NCI-H2029 treated with DMSO at 0.1 percent for 48 hours (cell line): Measurements from ENCODE around the gene ENPP3.

Experiments used
- DNase-seq: peaks from one replicate; lab custom pipeline; 2025; lab: John Stamatoyannopoulos, UW

The ENPP3 gene

GRCh38 chr6:131642987-131643611, 6.0 kb downstream of the ENPP3 start:
- DNase-seq = no peak

GRCh38 chr6:131643855-131644460, 6.9 kb downstream of the ENPP3 start:
- DNase-seq = no peak

GRCh38 chr6:131644921-131645320, 7.8 kb downstream of the ENPP3 start:
- DNase-seq = no peak

GRCh38 chr6:131645846-131646245, 8.7 kb downstream of the ENPP3 start:
- no peak for DNase-seq

GRCh38 chr6:131646249-131646670, 9.2 kb downstream of the ENPP3 start:
- no peak for DNase-seq

- DNase-seq = peak; percentile 21
Measured at GRCh38 chr6:131651782-131652181, 14.7 kb downstream of the ENPP3 start.

GRCh38 chr6:131652472-131652871, 15.4 kb downstream of the ENPP3 start:
- peak; percentile 6 for DNase-seq

GRCh38 chr6:131654326-131654725, 17.2 kb downstream of the ENPP3 start:
- no peak for DNase-seq

- no peak for DNase-seq
Measured at GRCh38 chr6:131655387-131655786, 18.3 kb downstream of the ENPP3 start.

- DNase-seq = no peak
Measured at GRCh38 chr6:131655951-131656350, 18.8 kb downstream of the ENPP3 start.

- DNase-seq = no peak
Measured at GRCh38 chr6:131656667-131657066, 19.6 kb downstream of the ENPP3 start.

- DNase-seq = no peak
Measured at GRCh38 chr6:131657222-131657621, 20.1 kb downstream of the ENPP3 start.

GRCh38 chr6:131657630-131658111, 20.6 kb downstream of the ENPP3 start:
- DNase-seq = no peak

GRCh38 chr6:131658287-131658686, 21.2 kb downstream of the ENPP3 start:
- DNase-seq = no peak

- DNase-seq = no peak
Measured at GRCh38 chr6:131660195-131660594, 23.1 kb downstream of the ENPP3 start.

- no peak for DNase-seq
Measured at GRCh38 chr6:131663578-131664165, 26.6 kb downstream of the ENPP3 start.

- DNase-seq = no peak
Measured at GRCh38 chr6:131669891-131670290, 32.8 kb downstream of the ENPP3 start.

- DNase-seq = no peak
Measured at GRCh38 chr6:131673184-131673583, 36.1 kb downstream of the ENPP3 start.

GRCh38 chr6:131678442-131678841, 41.3 kb downstream of the ENPP3 start:
- DNase-seq = no peak

- no peak for DNase-seq
Measured at GRCh38 chr6:131680868-131681267, 43.8 kb downstream of the ENPP3 start.

- no peak for DNase-seq
Measured at GRCh38 chr6:131681585-131681984, 44.5 kb downstream of the ENPP3 start.

GRCh38 chr6:131682442-131682841, 45.3 kb downstream of the ENPP3 start:
- DNase-seq = peak; percentile 3

- DNase-seq = no peak
Measured at GRCh38 chr6:131683479-131683878, 46.4 kb downstream of the ENPP3 start.
